Gastrocnemius medialis (tissue), 4 donors: ENCODE data around the gene GRID2. TPM values are rescaled to one million over a fixed set of nuclear protein-coding genes. Genes with fewer than 3 reads are reported as not detected.

Source experiments
- ATAC-seq, 2 donors: fragments of 150-250 bp; one replicate each; pipeline ENCODE4 v1.9.1; 2016
- DNase-seq, 2 donors: peaks; one replicate each; pipeline ENCODE4 v3.0.0-alpha.2; 2019
- H3K27ac ChIP-seq, 4 donors: fragments of 200-600 bp; sonication (generic); 1 replicate in 1 of 4; 2 replicates in 3 of 4; pipeline ENCODE4 v1.5.1; 2016 to 2018; ENCODE audit warnings: mild to moderate bottlenecking in 2 of 4, moderate library complexity in 1 of 4
- H3K27me3 ChIP-seq, 3 donors: fragments of 200-600 bp; sonication (generic) in 2 of 3; 1 replicate in 1 of 3; 2 replicates in 2 of 3; pipeline versions ENCODE4 v1.5.1 to v1.6.0; 2016 to 2019; ENCODE audit warnings: mild to moderate bottlenecking in 1 of 3, moderate library complexity in 1 of 3
- H3K36me3 ChIP-seq, 2 donors: fragments of 200-600 bp; sonication (generic) in 1 of 2; one replicate each; pipeline ENCODE4 v1.5.1; 2017 to 2018
- H3K4me1 ChIP-seq, 2 donors: fragments of 200-600 bp; sonication (generic) in 1 of 2; one replicate each; pipeline ENCODE4 v1.5.1; 2016 to 2017; ENCODE audit warnings: mild to moderate bottlenecking in 2 of 2
- H3K4me3 ChIP-seq, 4 donors: fragments of 200-600 bp; sonication (generic) in 3 of 4; 1 replicate in 1 of 4; 2 replicates in 3 of 4; pipeline ENCODE4 v1.5.1; 2016 to 2019; ENCODE audit warnings: mild to moderate bottlenecking in 2 of 4
- H3K9me3 ChIP-seq, 3 donors: fragments of 200-600 bp; sonication (generic) in 2 of 3; 1 replicate in 1 of 3; 2 replicates in 2 of 3; pipeline ENCODE4 v1.5.1; 2016 to 2019
- POLR2A ChIP-seq, 2 donors: fragments of 450-650 bp; IDR thresholded peaks; one replicate each; pipeline ENCODE4 v1.6.1; 2017; ENCODE audit warnings: antibody characterized with exemption in 2 of 2, mild to moderate bottlenecking in 2 of 2, moderate library complexity in 2 of 2
- in situ Hi-C, 4 donors: fragments of 200-750 bp; cut with MboI; loops; one replicate each; pipeline versions ENCODE4 v1.15.0 to v1.8.0; 2017; ENCODE audit warnings: low sequenced_read_pairs in 4 of 4
- intact Hi-C: fragments of 100-400 bp; cut with DNase I; formaldehyde crosslinking; loops from one replicate; pipeline ENCODE4 v1.15.1; 2023; ENCODE audit warnings: low total_unique reads
- total RNA-seq, 4 donors: library from RNA; depleted of rRNA; stranded (reverse); fragments of >200 nt; gene quantifications; one replicate each; pipeline versions ENCODE4 v1.1.0 to v1.2.3, GENCODE V29; 2016
- TF ChIP-seq, protein P1 (sequence below), 5 experiments: fragments of 450-650 bp in 3 of 5; fragments of 200-600 bp in 2 of 5; sonication (generic) in 2 of 5; IDR thresholded peaks in 4 of 5; conservative IDR thresholded peaks in 1 of 5; 1 replicate in 4 of 5; 2 replicates in 1 of 5; pipeline ENCODE4 v1.5.1; 2016 to 2019; ENCODE audit warnings: antibody characterized with exemption in 5 of 5, mild to moderate bottlenecking in 3 of 5, moderate library complexity in 3 of 5

The GRID2 gene
- total RNA-seq, 4 donors from 2014 or later: not detected

DNA sequence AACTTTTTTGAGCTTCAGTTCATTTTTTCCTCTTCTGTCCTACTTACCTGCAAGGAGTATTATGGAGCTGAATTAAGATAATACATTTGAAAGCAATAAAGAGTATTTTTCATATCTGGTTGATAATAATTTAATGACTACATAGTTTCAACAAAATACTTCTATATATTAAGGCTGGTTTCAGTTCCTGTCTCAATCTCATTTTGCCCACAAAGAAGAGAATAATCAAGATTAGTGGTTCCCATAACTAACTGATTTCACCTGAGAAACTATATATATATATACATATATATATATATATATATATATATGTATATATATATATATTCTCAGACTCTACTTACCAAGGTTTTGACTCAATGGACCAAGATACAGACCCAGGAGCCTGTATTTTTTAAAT, 1437.1 kb downstream of the GRID2 start:
- no peak for TF ChIP-seq POLR2A (IDR thresholded peaks at IDR 0.05)
- TF ChIP-seq, protein P1, sequence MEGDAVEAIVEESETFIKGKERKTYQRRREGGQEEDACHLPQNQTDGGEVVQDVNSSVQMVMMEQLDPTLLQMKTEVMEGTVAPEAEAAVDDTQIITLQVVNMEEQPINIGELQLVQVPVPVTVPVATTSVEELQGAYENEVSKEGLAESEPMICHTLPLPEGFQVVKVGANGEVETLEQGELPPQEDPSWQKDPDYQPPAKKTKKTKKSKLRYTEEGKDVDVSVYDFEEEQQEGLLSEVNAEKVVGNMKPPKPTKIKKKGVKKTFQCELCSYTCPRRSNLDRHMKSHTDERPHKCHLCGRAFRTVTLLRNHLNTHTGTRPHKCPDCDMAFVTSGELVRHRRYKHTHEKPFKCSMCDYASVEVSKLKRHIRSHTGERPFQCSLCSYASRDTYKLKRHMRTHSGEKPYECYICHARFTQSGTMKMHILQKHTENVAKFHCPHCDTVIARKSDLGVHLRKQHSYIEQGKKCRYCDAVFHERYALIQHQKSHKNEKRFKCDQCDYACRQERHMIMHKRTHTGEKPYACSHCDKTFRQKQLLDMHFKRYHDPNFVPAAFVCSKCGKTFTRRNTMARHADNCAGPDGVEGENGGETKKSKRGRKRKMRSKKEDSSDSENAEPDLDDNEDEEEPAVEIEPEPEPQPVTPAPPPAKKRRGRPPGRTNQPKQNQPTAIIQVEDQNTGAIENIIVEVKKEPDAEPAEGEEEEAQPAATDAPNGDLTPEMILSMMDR (IDR thresholded peaks at IDR 0.05 in 4 of 5, conservative IDR thresholded peaks at IDR 0.05 in 1 of 5): no peak
- Histone ChIP-seq H3K4me3 (no peak overlapping the region), H3K27ac (no peak overlapping the region), H3K9me3 (no peaks in the 10 kb centered on the region), H3K36me3 (no peaks in the 10 kb centered on the region), H3K27me3 (no peaks in the 10 kb centered on the region), H3K4me1 (no peaks in the 10 kb centered on the region)
- no peak for DNase-seq
- intact Hi-C loops: no loop called here
- ATAC-seq: no peak
- in situ Hi-C loops: no loop called here

GRCh38 chr4:93743022-93743421, 1439.3 kb downstream of the GRID2 start:
- Histone ChIP-seq H3K27me3 (no peaks in the 10 kb centered on the region), H3K4me3 (no peak overlapping the region), H3K9me3 (no peaks in the 10 kb centered on the region), H3K36me3 (no peaks in the 10 kb centered on the region), H3K4me1 (no peaks in the 10 kb centered on the region), H3K27ac (no peak overlapping the region)
- TF ChIP-seq, protein P1 (IDR thresholded peaks at IDR 0.05 in 4 of 5, conservative IDR thresholded peaks at IDR 0.05 in 1 of 5): no peak
- no peak for TF ChIP-seq POLR2A (IDR thresholded peaks at IDR 0.05)
- intact Hi-C loops: no loop called here
- in situ Hi-C loops: no loop called here
- DNase-seq: no peak
- ATAC-seq: no peak

DNA sequence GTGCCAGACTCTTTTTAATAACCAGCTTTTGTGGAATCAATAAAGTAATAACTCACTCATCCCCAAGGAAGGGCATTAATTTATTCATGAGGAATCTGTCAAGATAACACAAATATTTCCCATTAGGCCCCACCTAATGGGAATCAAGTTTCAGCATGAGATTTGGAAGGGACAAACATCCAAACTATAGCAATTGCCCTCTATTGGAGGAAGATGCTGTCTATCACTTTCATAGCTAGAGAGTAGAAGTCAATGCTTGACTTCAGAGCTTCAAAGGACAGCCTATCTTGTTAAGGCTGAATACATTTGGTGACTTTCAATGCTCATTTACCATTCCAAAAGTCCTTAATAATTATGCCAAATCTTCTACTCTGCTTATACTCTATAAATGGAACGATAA, 1439.9 kb downstream of the GRID2 start:
- no peak overlapping the region for H3K27ac ChIP-seq
- no peaks in the 10 kb centered on the region for H3K4me1 ChIP-seq
- no peak for DNase-seq
- TF ChIP-seq, protein P1 (IDR thresholded peaks at IDR 0.05 in 4 of 5, conservative IDR thresholded peaks at IDR 0.05 in 1 of 5): no peak
- TF ChIP-seq POLR2A (IDR thresholded peaks at IDR 0.05): no peak
- H3K36me3 ChIP-seq: no peaks in the 10 kb centered on the region
- H3K4me3 ChIP-seq: no peak overlapping the region
- no peaks in the 10 kb centered on the region for H3K27me3 ChIP-seq
- no peak for ATAC-seq
- H3K9me3 ChIP-seq: no peaks in the 10 kb centered on the region
- intact Hi-C loops: no loop called here
- in situ Hi-C loops: no loop called here

- intact Hi-C loops (no loop called here), in situ Hi-C loops (no loop called here)
- Histone ChIP-seq H3K9me3 (no peaks in the 10 kb centered on the region), H3K4me3 (no peak overlapping the region), H3K36me3 (no peaks in the 10 kb centered on the region), H3K27ac (no peak overlapping the region), H3K27me3 (no peaks in the 10 kb centered on the region), H3K4me1 (no peaks in the 10 kb centered on the region)
- TF ChIP-seq POLR2A (IDR thresholded peaks at IDR 0.05): no peak
- TF ChIP-seq, protein P1 (IDR thresholded peaks at IDR 0.05 in 4 of 5, conservative IDR thresholded peaks at IDR 0.05 in 1 of 5): no peak
- ATAC-seq (no peak), DNase-seq (no peak)
Measured at GRCh38 chr4:93744961-93745360, 1441.2 kb downstream of the GRID2 start.

- in situ Hi-C loops: no loop called here
- intact Hi-C loops: no loop called here
- TF ChIP-seq, protein P1 (IDR thresholded peaks at IDR 0.05 in 4 of 5, conservative IDR thresholded peaks at IDR 0.05 in 1 of 5): no peak
- TF ChIP-seq POLR2A (IDR thresholded peaks at IDR 0.05): no peak
Measured at GRCh38 chr4:93746031-93746430, 1442.3 kb downstream of the GRID2 start.

More at GRCh38 chr4:93746031-93746430, 1442.3 kb downstream of the GRID2 start:
- DNase-seq: no peak
- no peaks in the 10 kb centered on the region for H3K36me3 ChIP-seq
- H3K4me3 ChIP-seq: no peak overlapping the region
- no peak for ATAC-seq
- H3K27me3 ChIP-seq: no peaks in the 10 kb centered on the region
- H3K4me1 ChIP-seq: no peaks in the 10 kb centered on the region
- no peak overlapping the region for H3K27ac ChIP-seq
- no peaks in the 10 kb centered on the region for H3K9me3 ChIP-seq
